Upper lobe of right lung (tissue), 1 donor: ENCODE data around the gene CIROP. TPM values are rescaled to one million over a fixed set of nuclear protein-coding genes. Genes with fewer than 3 reads are reported as not detected.

Source experiments
- ATAC-seq: fragments of 200-7000 bp; cut with Tn5 transposase; one replicate; pipeline ENCODE4 v1.9.1; 2020; ENCODE audit warnings: mild to moderate bottlenecking, moderate library complexity
- DNase-seq: peaks from one replicate; pipeline ENCODE4 v3.0.0-alpha.2; 2020
- H3K27ac ChIP-seq: fragments of 200-600 bp; one replicate; pipeline ENCODE4 v1.8.0; 2022
- H3K27me3 ChIP-seq: fragments of 200-600 bp; one replicate; pipeline ENCODE4 v1.8.0; 2022; ENCODE audit warnings: mild to moderate bottlenecking
- H3K36me3 ChIP-seq: fragments of 200-600 bp; one replicate; pipeline ENCODE4 v1.8.0; 2022
- H3K4me1 ChIP-seq: fragments of 200-600 bp; one replicate; pipeline ENCODE4 v1.8.0; 2022
- H3K4me3 ChIP-seq: fragments of 200-600 bp; one replicate; pipeline ENCODE4 v1.8.0; 2022; ENCODE audit warnings: mild to moderate bottlenecking
- H3K9me3 ChIP-seq: fragments of 200-600 bp; one replicate; pipeline ENCODE4 v1.8.0; 2022
- CTCF ChIP-seq: fragments of 200-600 bp; IDR thresholded peaks from one replicate; pipeline ENCODE4 v1.8.0; 2022; ENCODE audit warnings: antibody characterized with exemption
- intact Hi-C: fragments of 100-400 bp; cut with DNase I; formaldehyde crosslinking; loops from one replicate; pipeline ENCODE4 v1.11.0; 2022
- total RNA-seq: library from RNA; stranded (reverse); fragmentation: NEBNext Ultra II Directional; extraction: Animal tissue kit (Norgen Biotek cat#: 25700); gene quantifications from one replicate; pipeline ENCODE4 v1.2.1, GENCODE V29; 2021
- donor health status: DM: no; HTN: yes; CAD: no; lungs with severe emphysema.

The CIROP gene
- total RNA-seq, 1 donor from 2014 or later, result not detected

- intact Hi-C loops, result no loop called here
- H3K36me3 ChIP-seq, result peaks cover 67% of the 10 kb centered on the region
These were observed 13.2 kb downstream of the CIROP start for GRCh38 chr14:23091294-23092225.

GRCh38 chr14:23090254-23090636, 14.5 kb downstream of the CIROP start:
- no peak for TF ChIP-seq CTCF
- H3K36me3 ChIP-seq, result peaks cover 80% of the 10 kb centered on the region
- intact Hi-C loops, result no loop called here
- no peaks in the 10 kb centered on the region for H3K27me3 ChIP-seq
- H3K4me1 ChIP-seq, result peaks cover 13% of the 10 kb centered on the region
- H3K4me3 ChIP-seq, result no peak overlapping the region
- no peak for ATAC-seq
- no peaks in the 10 kb centered on the region for H3K9me3 ChIP-seq
- no peak for DNase-seq
- H3K27ac ChIP-seq, result no peak overlapping the region

More at GRCh38 chr14:23091294-23092225, 13.2 kb downstream of the CIROP start:
- no peak for ATAC-seq
- no peak for TF ChIP-seq CTCF
- H3K27me3 ChIP-seq, result no peaks in the 10 kb centered on the region
- no peaks in the 10 kb centered on the region for H3K9me3 ChIP-seq
- H3K27ac ChIP-seq, result no peak overlapping the region
- no peak for DNase-seq
- peaks cover 15% of the 10 kb centered on the region for H3K4me1 ChIP-seq
- H3K4me3 ChIP-seq, result no peak overlapping the region

GRCh38 chr14:23089498-23090253, 15.1 kb downstream of the CIROP start:
- Histone ChIP-seq H3K9me3 (no peaks in the 10 kb centered on the region), H3K36me3 (peaks cover 86% of the 10 kb centered on the region), H3K27ac (no peak overlapping the region), H3K27me3 (no peaks in the 10 kb centered on the region), H3K4me1 (peaks cover 13% of the 10 kb centered on the region), H3K4me3 (no peak overlapping the region)
- no peak for DNase-seq
- intact Hi-C loops, result no loop called here
- ATAC-seq, result no peak
- no peak for TF ChIP-seq CTCF

GRCh38 chr14:23086565-23086964, 18.2 kb downstream of the CIROP start:
- H3K9me3 ChIP-seq, result no peaks in the 10 kb centered on the region
- no peak for TF ChIP-seq CTCF
- no peaks in the 10 kb centered on the region for H3K4me1 ChIP-seq
- H3K27me3 ChIP-seq, result no peaks in the 10 kb centered on the region
- DNase-seq (no peak), ATAC-seq (no peak)
- H3K36me3 ChIP-seq, result peaks cover 99% of the 10 kb centered on the region
- H3K4me3 ChIP-seq, result no peak overlapping the region
- intact Hi-C loops, result no loop called here
- no peak overlapping the region for H3K27ac ChIP-seq

GRCh38 chr14:23085458-23085857, 19.3 kb downstream of the CIROP start:
- DNase-seq, result no peak
- no peak overlapping the region for H3K4me3 ChIP-seq

More at GRCh38 chr14:23085458-23085857, 19.3 kb downstream of the CIROP start:
- Histone ChIP-seq H3K9me3 (no peaks in the 10 kb centered on the region), H3K36me3 (peaks cover 99% of the 10 kb centered on the region), H3K27ac (no peak overlapping the region), H3K4me1 (no peaks in the 10 kb centered on the region), H3K27me3 (no peaks in the 10 kb centered on the region)
- intact Hi-C loops, result no loop called here
- TF ChIP-seq CTCF, result no peak
- ATAC-seq, result no peak
